NCI-H1092 treated with DMSO at 0.1 percent for 48 hours (cell line): ENCODE data around the gene EIF4E1B.

Source experiments
- DNase-seq: peaks from one replicate; lab custom pipeline; 2025; lab: John Stamatoyannopoulos, UW

EIF4E1B gene

GRCh38 chr5:176664479-176664878 is 34.0 kb downstream of the EIF4E1B start:
- DNase-seq: no peak

GRCh38 chr5:176664886-176665285 is 34.4 kb downstream of the EIF4E1B start:
- no peak for DNase-seq

GRCh38 chr5:176665517-176665916 is 35.0 kb downstream of the EIF4E1B start:
- no peak for DNase-seq

GRCh38 chr5:176667637-176668036 is 37.2 kb downstream of the EIF4E1B start:
- DNase-seq: no peak

GRCh38 chr5:176670449-176670848 is 40.0 kb downstream of the EIF4E1B start:
- DNase-seq: no peak

GRCh38 chr5:176671399-176671798 is 40.9 kb downstream of the EIF4E1B start:
- DNase-seq: no peak

- DNase-seq: no peak
These were observed 41.6 kb downstream of the EIF4E1B start for GRCh38 chr5:176671890-176672747.

- DNase-seq: no peak
These were observed 43.4 kb downstream of the EIF4E1B start for GRCh38 chr5:176673651-176674583.

GRCh38 chr5:176674799-176675198 is 44.3 kb downstream of the EIF4E1B start:
- DNase-seq: no peak

- no peak for DNase-seq
These were observed 45.3 kb downstream of the EIF4E1B start for GRCh38 chr5:176675676-176676360.

- no peak for DNase-seq
These were observed 45.9 kb downstream of the EIF4E1B start for GRCh38 chr5:176676361-176676824.

GRCh38 chr5:176677209-176677939 is 46.9 kb downstream of the EIF4E1B start:
- no peak for DNase-seq

- DNase-seq: no peak
These were observed 48.1 kb downstream of the EIF4E1B start for GRCh38 chr5:176678584-176678983.

- no peak for DNase-seq
These were observed 49.1 kb downstream of the EIF4E1B start for GRCh38 chr5:176679365-176680225.

- no peak for DNase-seq
These were observed 49.7 kb downstream of the EIF4E1B start for GRCh38 chr5:176680226-176680563.

GRCh38 chr5:176682016-176682531 is 51.6 kb downstream of the EIF4E1B start:
- DNase-seq: no peak

GRCh38 chr5:176685010-176685409 is 54.5 kb downstream of the EIF4E1B start:
- no peak for DNase-seq

GRCh38 chr5:176687247-176687646 is 56.8 kb downstream of the EIF4E1B start:
- DNase-seq: no peak

- DNase-seq: no peak
These were observed 57.4 kb downstream of the EIF4E1B start for GRCh38 chr5:176687881-176688280.

GRCh38 chr5:176690911-176691310 is 60.4 kb downstream of the EIF4E1B start:
- no peak for DNase-seq
